Natural killer cell (primary cell): Measurements from ENCODE around the gene RXFP4. TPM values are rescaled to one million over a fixed set of nuclear protein-coding genes. Genes with fewer than 3 reads are reported as not detected.

Experiments
- ATAC-seq, 3 donors: fragments of 150-1000 bp in 2 of 3; fragments of 200-7000 bp in 1 of 3; cut with Tn5 transposase; 1 replicate in 1 of 3; 2 replicates in 2 of 3; pipeline ENCODE4 v1.10.0; 2021; ENCODE audit warnings: mild to moderate bottlenecking in 2 of 3, moderate library complexity in 2 of 3
- DNase-seq, 2 donors: peaks; one replicate each; pipeline versions ENCODE4 v3.0.0 to v3.0.0-alpha.2; 2013 to 2021; ENCODE audit warnings: mixed read lengths in 1 of 2
- H3K27ac ChIP-seq: one replicate; pipeline ENCODE4 v1.5.1; 2013; ENCODE audit warnings: mild to moderate bottlenecking, low read length
- H3K27me3 ChIP-seq: one replicate; pipeline ENCODE4 v1.6.1; 2013; ENCODE audit warnings: low read length; ENCODE audit not compliant: control insufficient read depth, insufficient read depth
- H3K36me3 ChIP-seq: one replicate; pipeline ENCODE4 v1.6.1; 2013; ENCODE audit warnings: low read length; ENCODE audit not compliant: control insufficient read depth, insufficient read depth
- H3K4me1 ChIP-seq: one replicate; pipeline ENCODE4 v1.6.1; 2013; ENCODE audit warnings: low read length; ENCODE audit not compliant: control insufficient read depth, insufficient read depth
- H3K4me3 ChIP-seq: one replicate; pipeline ENCODE4 v1.5.1; 2013; ENCODE audit warnings: low read length
- H3K9me3 ChIP-seq: one replicate; pipeline ENCODE4 v1.6.1; 2013; ENCODE audit warnings: low read length; ENCODE audit not compliant: control insufficient read depth, insufficient read depth
- H3K27ac Mint-ChIP-seq, 2 donors: one replicate each; pipeline ENCODE4 v1.8.0; 2022; ENCODE audit warnings: mild to moderate bottlenecking in 2 of 2, mixed read lengths in 2 of 2, moderate library complexity in 1 of 2
- H3K27me3 Mint-ChIP-seq, 2 donors: one replicate each; pipeline ENCODE4 v1.8.0; 2022; ENCODE audit warnings: low read depth in 2 of 2, mixed read lengths in 2 of 2
- H3K36me3 Mint-ChIP-seq: one replicate; pipeline ENCODE4 v1.8.0; 2022; ENCODE audit warnings: mixed read lengths
- H3K4me1 Mint-ChIP-seq, 2 donors: one replicate each; pipeline ENCODE4 v1.8.0; 2022; ENCODE audit warnings: mixed read lengths in 2 of 2
- H3K4me3 Mint-ChIP-seq: one replicate; pipeline ENCODE4 v1.8.0; 2022; ENCODE audit warnings: mild to moderate bottlenecking, moderate library complexity, mixed read lengths
- H3K9me3 Mint-ChIP-seq, 2 donors: one replicate each; pipeline ENCODE4 v1.8.0; 2022; ENCODE audit warnings: mixed read lengths in 2 of 2
- WGBS: methylation state at CpG from one replicate; pipeline ENCODE4 v1.1.7; 2013; ENCODE audit warnings: missing lambda C conversion rate; ENCODE audit not compliant: insufficient coverage; 5-methylcytosine and 5-hydroxymethylcytosine counted together
- intact Hi-C: fragments of 100-400 bp; cut with micrococcal nuclease; formaldehyde crosslinking; loops from one replicate; pipeline ENCODE4 v1.14.2; 2022
- total RNA-seq, 4 donors: library from RNA; stranded (reverse); fragments of 120-200 nt in 1 of 4; gene quantifications; one replicate each; pipeline versions ENCODE4 v1.2.3 to v1.2.4, GENCODE V29; 2013 to 2022
- TF ChIP-seq, protein P1 (sequence below): fragments of 200-600 bp; IDR thresholded peaks from one replicate; pipeline ENCODE4 v1.8.0; 2022; ENCODE audit warnings: antibody characterized with exemption

Gene RXFP4
- total RNA-seq, 3 donors from 2014 or later (not counting 1 experiment from before 2014, with no cell fraction given), result not detected

DNA sequence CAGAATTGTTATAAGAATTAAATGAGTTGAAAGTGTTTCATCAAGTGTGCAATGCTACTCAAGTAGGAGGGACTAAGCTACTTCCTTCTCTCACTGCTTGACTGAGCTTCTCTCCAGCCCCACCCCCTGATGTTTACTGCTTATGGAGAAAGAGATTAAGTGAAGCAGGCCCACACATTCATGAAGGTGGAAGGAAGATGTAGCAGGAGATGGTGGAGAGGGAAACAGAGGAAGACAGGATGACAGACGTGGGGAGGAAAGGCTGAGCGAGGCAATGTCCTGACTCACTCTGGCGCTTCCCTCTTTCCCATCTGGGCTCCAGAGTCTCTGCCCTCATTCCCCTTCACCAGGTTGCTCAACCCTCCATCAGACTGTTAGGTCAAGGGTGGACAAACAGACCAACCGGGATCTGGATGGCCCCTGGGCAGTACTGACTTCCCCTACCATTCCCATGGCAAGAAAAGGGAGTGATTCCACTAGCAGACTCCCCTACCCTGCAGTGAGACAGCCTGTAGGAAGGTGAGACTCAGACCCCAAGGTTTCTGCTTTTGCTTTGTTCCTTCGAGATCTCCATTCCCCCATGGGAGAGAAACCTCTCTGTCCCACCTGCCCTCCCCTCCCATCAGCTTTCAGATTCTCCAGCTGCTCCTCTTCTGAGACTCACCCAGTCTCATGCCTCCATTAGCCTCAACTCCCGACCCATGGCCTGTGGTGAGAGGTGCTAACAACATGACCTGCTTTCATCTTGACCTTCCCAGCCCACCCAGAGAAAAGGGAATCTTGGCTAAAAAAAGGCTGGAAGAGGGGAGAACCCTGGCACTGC lies 40.0 kb downstream of the RXFP4 start:
- Histone ChIP-seq H3K9me3 (no peaks in the 10 kb centered on the region), H3K4me1 (peaks cover 57% of the 10 kb centered on the region), H3K27me3 (no peaks in the 10 kb centered on the region), H3K4me3 (no peak overlapping the region), H3K36me3 (peaks cover 4% of the 10 kb centered on the region), H3K27ac (peak overlapping the region; percentile 79)
- peak; percentile 37 to 54 (median 38) for ATAC-seq
- intact Hi-C loops, result loop anchor here (2.0 kb wide), 1 partner anchor 15 kb away; no protein-coding TSS in a partner anchor
- no peaks in the 10 kb centered on the region for H3K36me3 Mint-ChIP-seq
- peak overlapping the region; percentile 90 to 94 for H3K27ac Mint-ChIP-seq
- peak in 1 of 2 donors; percentile 70 for DNase-seq
- 29% methylated on average over 6 of the region's 6 CpGs for WGBS
- H3K27me3 Mint-ChIP-seq, result no peaks in the 10 kb centered on the region
- TF ChIP-seq, protein P1, sequence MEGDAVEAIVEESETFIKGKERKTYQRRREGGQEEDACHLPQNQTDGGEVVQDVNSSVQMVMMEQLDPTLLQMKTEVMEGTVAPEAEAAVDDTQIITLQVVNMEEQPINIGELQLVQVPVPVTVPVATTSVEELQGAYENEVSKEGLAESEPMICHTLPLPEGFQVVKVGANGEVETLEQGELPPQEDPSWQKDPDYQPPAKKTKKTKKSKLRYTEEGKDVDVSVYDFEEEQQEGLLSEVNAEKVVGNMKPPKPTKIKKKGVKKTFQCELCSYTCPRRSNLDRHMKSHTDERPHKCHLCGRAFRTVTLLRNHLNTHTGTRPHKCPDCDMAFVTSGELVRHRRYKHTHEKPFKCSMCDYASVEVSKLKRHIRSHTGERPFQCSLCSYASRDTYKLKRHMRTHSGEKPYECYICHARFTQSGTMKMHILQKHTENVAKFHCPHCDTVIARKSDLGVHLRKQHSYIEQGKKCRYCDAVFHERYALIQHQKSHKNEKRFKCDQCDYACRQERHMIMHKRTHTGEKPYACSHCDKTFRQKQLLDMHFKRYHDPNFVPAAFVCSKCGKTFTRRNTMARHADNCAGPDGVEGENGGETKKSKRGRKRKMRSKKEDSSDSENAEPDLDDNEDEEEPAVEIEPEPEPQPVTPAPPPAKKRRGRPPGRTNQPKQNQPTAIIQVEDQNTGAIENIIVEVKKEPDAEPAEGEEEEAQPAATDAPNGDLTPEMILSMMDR, result no peak
- peak overlapping the region; percentile 92 for H3K4me3 Mint-ChIP-seq
- H3K9me3 Mint-ChIP-seq, result no peaks in the 10 kb centered on the region
- H3K4me1 Mint-ChIP-seq, result peaks cover 42 to 55% of the 10 kb centered on the region in 2 donors

DNA sequence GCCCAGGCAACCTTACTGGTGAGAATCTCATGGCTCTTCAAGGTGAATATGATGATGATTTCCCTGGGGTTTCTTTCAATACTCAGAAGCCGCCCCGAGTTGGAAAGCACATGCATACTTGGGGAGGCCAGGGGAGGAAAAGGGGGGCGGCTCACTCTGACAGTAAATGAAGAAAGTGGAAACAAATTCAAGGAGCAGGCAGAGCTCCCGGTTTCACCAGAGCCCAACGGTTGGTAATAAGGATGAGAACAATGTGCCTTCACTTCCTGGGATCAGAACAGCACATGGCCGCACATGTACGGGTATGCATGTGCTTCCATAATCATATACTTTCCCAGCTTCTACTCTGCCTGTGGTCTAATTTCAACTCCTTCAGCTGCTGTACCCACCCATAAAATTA lies 40.7 kb downstream of the RXFP4 start:
- Mint-ChIP-seq H3K27me3 (no peaks in the 10 kb centered on the region), H3K4me3 (peak overlapping the region; percentile 13), H3K36me3 (no peaks in the 10 kb centered on the region), H3K9me3 (no peaks in the 10 kb centered on the region), H3K4me1 (peaks cover 36 to 49% of the 10 kb centered on the region in 2 donors), H3K27ac (peak overlapping the region; percentile 90 to 94)
- 79% methylated on average over 7 of the region's 7 CpGs for WGBS
- DNase-seq (no peak), ATAC-seq (no peak)
- Histone ChIP-seq H3K27me3 (no peaks in the 10 kb centered on the region), H3K27ac (peak overlapping the region; percentile 79), H3K4me1 (peaks cover 51% of the 10 kb centered on the region), H3K4me3 (no peak overlapping the region), H3K9me3 (no peaks in the 10 kb centered on the region), H3K36me3 (peaks cover 4% of the 10 kb centered on the region)
- TF ChIP-seq, protein P1, result no peak
- intact Hi-C loops, result no loop called here

DNA sequence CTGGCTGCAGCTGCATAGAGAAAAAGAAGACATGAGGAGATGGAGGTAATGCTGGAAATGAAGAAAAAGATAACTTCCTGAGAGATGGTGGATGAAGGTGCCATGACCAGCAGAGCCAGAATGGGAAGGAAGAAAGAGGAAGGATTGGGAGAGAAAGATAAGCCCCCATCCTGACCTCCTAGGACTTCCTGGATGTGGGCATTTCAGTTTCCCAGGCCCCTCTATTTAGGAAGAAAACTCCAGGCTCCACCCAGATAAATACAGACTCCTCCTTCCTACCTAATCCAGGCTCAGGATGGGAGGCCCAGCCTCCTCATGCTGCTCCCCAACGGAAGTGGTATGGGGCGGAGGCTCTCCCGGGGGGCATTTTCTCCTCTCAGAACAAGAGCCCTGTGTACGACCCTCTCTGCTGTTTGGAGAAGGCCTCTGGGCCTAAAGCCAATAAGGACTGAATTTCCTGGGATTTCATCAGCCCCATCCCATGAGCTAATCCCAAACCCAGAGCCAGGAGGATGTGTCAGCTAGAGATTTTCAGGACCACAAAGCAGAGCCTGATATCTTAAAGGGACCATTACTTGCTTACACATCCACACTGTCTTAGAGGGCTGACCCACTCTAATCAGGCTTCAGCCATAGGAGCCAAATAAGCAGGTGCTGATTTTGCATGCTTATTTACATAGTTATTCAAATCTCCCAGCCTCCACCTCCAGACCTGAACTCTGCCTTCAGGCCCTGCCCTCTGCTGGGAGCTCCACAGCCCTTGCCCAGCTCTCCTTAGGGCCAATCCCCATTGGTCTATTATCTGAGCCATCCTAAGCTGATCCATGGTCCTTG lies 42.0 kb downstream of the RXFP4 start:
- H3K27ac ChIP-seq, result peak overlapping the region; percentile 39
- H3K27me3 Mint-ChIP-seq, result no peaks in the 10 kb centered on the region
- no peaks in the 10 kb centered on the region for H3K27me3 ChIP-seq
- H3K27ac Mint-ChIP-seq, result peak overlapping the region; percentile 90 to 94
- WGBS, result 48% methylated on average over 4 of the region's 4 CpGs
- H3K4me1 Mint-ChIP-seq, result peaks cover 31 to 42% of the 10 kb centered on the region in 2 donors
- H3K36me3 Mint-ChIP-seq, result no peaks in the 10 kb centered on the region
- TF ChIP-seq, protein P1, result no peak
- intact Hi-C loops, result no loop called here
- H3K4me3 ChIP-seq, result no peak overlapping the region
- ATAC-seq (no peak), DNase-seq (peak in 1 of 2 donors; percentile 13)
- H3K9me3 ChIP-seq, result no peaks in the 10 kb centered on the region
- no peaks in the 10 kb centered on the region for H3K9me3 Mint-ChIP-seq
- peaks cover 4% of the 10 kb centered on the region for H3K36me3 ChIP-seq
- peaks cover 49% of the 10 kb centered on the region for H3K4me1 ChIP-seq
- H3K4me3 Mint-ChIP-seq, result no peak overlapping the region
